Neutrophil (primary cell): Measurements from ENCODE around the gene GNAQ.
"Not testable (repeated sequence)": the region's sequence is repeated elsewhere in the genome, so short reads cannot be mapped to it uniquely, and the experiment has no call there.

ENCODE experiments used
- H3K27ac ChIP-seq: fragments of 200-600 bp; sonication (generic); 2 replicates; pipeline ENCODE4 v1.5.1; 2016; ENCODE audit warnings: mild to moderate bottlenecking, moderate library complexity
- H3K27me3 ChIP-seq: fragments of 200-600 bp; sonication (generic); 2 replicates; pipeline ENCODE4 v1.6.0; 2016; ENCODE audit warnings: mild to moderate bottlenecking
- H3K36me3 ChIP-seq: fragments of 200-600 bp; sonication (generic); 2 replicates; pipeline ENCODE4 v1.5.1; 2017
- H3K4me1 ChIP-seq, 2 experiments: fragments of 200-600 bp in 1 of 2; sonication (generic) in 1 of 2; 1 replicate in 1 of 2; 2 replicates in 1 of 2; pipeline versions ENCODE4 v1.5.1 to v1.6.1; 2013 to 2016; ENCODE audit warnings: low read depth in 1 of 2, low read length in 1 of 2, mild to moderate bottlenecking in 1 of 2, moderate library complexity in 1 of 2; ENCODE audit not compliant: control insufficient read depth in 1 of 2, insufficient read depth in 1 of 2
- H3K4me3 ChIP-seq, 2 experiments: fragments of 200-600 bp in 1 of 2; sonication (generic) in 1 of 2; 1 replicate in 1 of 2; 2 replicates in 1 of 2; pipeline ENCODE4 v1.5.1; 2013 to 2016; ENCODE audit warnings: low read depth in 1 of 2, low read length in 1 of 2, mild to moderate bottlenecking in 1 of 2, moderate library complexity in 1 of 2
- H3K9me3 ChIP-seq: fragments of 200-600 bp; sonication (generic); 2 replicates; pipeline ENCODE4 v1.5.1; 2016
- TF ChIP-seq, protein P1 (sequence below): fragments of 200-600 bp; sonication (generic); IDR thresholded peaks from 2 replicates; pipeline ENCODE4 v1.5.1; 2016; ENCODE audit warnings: antibody characterized with exemption

The GNAQ gene

GRCh38 chr9:78064075-78064474 lies 32.5 kb upstream of the GNAQ start:
- H3K4me3 ChIP-seq: no peak overlapping the region
- no peaks in the 10 kb centered on the region for H3K9me3 ChIP-seq
- no peaks in the 10 kb centered on the region for H3K27me3 ChIP-seq
- no peak overlapping the region for H3K27ac ChIP-seq
- no peaks in the 10 kb centered on the region for H3K36me3 ChIP-seq
- H3K4me1 ChIP-seq: peaks cover 0 to 5% of the 10 kb centered on the region in 2 experiments
- TF ChIP-seq, protein P1, sequence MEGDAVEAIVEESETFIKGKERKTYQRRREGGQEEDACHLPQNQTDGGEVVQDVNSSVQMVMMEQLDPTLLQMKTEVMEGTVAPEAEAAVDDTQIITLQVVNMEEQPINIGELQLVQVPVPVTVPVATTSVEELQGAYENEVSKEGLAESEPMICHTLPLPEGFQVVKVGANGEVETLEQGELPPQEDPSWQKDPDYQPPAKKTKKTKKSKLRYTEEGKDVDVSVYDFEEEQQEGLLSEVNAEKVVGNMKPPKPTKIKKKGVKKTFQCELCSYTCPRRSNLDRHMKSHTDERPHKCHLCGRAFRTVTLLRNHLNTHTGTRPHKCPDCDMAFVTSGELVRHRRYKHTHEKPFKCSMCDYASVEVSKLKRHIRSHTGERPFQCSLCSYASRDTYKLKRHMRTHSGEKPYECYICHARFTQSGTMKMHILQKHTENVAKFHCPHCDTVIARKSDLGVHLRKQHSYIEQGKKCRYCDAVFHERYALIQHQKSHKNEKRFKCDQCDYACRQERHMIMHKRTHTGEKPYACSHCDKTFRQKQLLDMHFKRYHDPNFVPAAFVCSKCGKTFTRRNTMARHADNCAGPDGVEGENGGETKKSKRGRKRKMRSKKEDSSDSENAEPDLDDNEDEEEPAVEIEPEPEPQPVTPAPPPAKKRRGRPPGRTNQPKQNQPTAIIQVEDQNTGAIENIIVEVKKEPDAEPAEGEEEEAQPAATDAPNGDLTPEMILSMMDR: no peak

- TF ChIP-seq, protein P1: no peak
- Histone ChIP-seq H3K27ac (no peak overlapping the region), H3K9me3 (no peaks in the 10 kb centered on the region), H3K36me3 (no peaks in the 10 kb centered on the region), H3K4me1 (peaks cover 0 to 5% of the 10 kb centered on the region in 2 experiments), H3K4me3 (no peak overlapping the region), H3K27me3 (no peaks in the 10 kb centered on the region)
Observed at GRCh38 chr9:78062710-78063109, 31.1 kb upstream of the GNAQ start.

DNA sequence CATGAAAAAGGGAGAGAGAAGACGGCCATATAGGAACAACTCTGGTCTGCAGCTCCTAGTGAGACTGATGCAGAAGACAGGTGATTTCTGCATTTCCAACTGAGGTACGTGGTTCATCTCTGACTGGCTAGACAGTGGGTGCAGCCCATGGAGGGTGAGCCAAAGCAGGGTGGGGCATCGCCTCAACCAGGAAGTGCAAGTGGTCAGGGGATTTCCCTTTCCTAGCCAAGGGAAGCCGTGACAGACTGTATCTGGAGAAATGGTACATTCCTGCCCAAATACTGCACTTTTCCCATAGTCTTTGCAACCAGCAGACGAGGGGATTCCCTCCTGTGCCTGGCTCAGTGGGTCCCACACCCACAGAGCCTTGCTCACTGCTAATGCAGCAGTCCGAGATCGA lies 22.6 kb upstream of the GNAQ start:
- not testable (repeated sequence) for H3K9me3 ChIP-seq, H3K36me3 ChIP-seq, H3K4me3 ChIP-seq, H3K27me3 ChIP-seq, H3K4me1 ChIP-seq, H3K27ac ChIP-seq

DNA sequence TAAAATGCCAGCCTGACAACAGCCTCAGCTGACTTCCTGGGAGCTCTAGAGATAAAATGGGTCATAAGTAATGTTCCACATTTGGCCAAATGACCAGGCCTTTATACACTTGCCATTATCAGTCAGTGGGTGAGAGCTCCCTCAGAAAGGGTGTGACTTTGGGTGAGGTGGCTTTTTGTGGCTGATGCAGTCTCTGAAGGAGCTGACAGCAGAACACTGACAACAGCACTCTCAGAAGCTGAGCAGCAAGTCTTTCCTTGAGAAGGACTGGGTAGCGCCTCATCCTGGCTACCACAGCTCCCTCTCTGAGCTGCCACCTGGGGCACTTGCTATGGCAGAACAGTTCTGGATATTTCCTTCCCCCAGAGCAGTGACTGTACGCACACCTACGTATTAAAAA lies 22.0 kb upstream of the GNAQ start:
- Histone ChIP-seq H3K9me3 (no peaks in the 10 kb centered on the region), H3K36me3 (no peaks in the 10 kb centered on the region), H3K4me1 (peaks cover 9 to 10% of the 10 kb centered on the region in 2 experiments), H3K4me3 (no peak overlapping the region), H3K27ac (no peak overlapping the region), H3K27me3 (no peaks in the 10 kb centered on the region)
- TF ChIP-seq, protein P1: no peak

GRCh38 chr9:78050421-78050820 lies 18.8 kb upstream of the GNAQ start:
- Histone ChIP-seq H3K4me3 (no peak overlapping the region), H3K9me3 (no peaks in the 10 kb centered on the region), H3K27ac (no peak overlapping the region), H3K4me1 (peaks cover 9 to 10% of the 10 kb centered on the region in 2 experiments), H3K36me3 (no peaks in the 10 kb centered on the region), H3K27me3 (no peaks in the 10 kb centered on the region)
- TF ChIP-seq, protein P1: no peak

DNA sequence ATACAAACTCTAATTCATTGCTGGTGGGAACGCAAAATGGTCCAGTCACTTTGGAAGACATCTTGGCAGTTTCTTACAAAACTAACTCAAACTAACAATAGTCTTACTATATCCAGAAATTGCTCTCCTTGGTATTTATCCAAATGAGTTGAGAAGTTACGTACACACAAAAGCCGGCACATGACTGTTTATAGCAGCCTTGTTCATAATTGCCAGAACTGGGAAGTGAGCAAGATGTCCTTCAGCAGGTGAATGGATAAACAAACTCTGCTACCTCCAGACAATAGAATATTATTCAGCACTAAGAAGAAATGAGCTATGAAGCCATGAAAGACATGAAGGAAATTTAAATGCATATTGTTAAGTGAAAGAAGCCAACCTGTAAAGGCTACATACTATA lies 17.9 kb upstream of the GNAQ start:
- TF ChIP-seq, protein P1: no peak
- H3K36me3 ChIP-seq: no peaks in the 10 kb centered on the region
- H3K27ac ChIP-seq: no peak overlapping the region
- no peaks in the 10 kb centered on the region for H3K9me3 ChIP-seq
- no peaks in the 10 kb centered on the region for H3K27me3 ChIP-seq
- peaks cover 6 to 8% of the 10 kb centered on the region in 2 experiments for H3K4me1 ChIP-seq
- no peak overlapping the region for H3K4me3 ChIP-seq
